H1 (cell line): ENCODE data around the gene LRG1. TPM values are rescaled to one million over a fixed set of nuclear protein-coding genes. Genes with fewer than 3 reads are reported as not detected.

Experiments used
- CTCF ChIA-PET: fragments of 300-600 bp; sonication (Branson Sonifier 250); formaldehyde crosslinking; loops from one replicate; lab custom pipeline; 2021; ENCODE audit not compliant: partially characterized antibody; lab: Charles Lee
- POLR2A ChIA-PET: fragments of 300-600 bp; sonication (Branson Sonifier 250); formaldehyde crosslinking; loops from one replicate; lab custom pipeline; 2021; ENCODE audit warnings: inconsistent platforms; ENCODE audit not compliant: partially characterized antibody; lab: Charles Lee
- DNase-seq, 2 experiments: peaks; one replicate each; pipeline versions ENCODE4 v3.0.0 to v3.0.0-alpha.2; 2010 to 2022; ENCODE audit warnings: low spot score in 2 of 2, low read depth in 1 of 2, mixed read lengths in 1 of 2
- FAIRE-seq: peaks from 2 replicates; lab custom pipeline; 2011; peaks lifted over from hg19 to GRCh38; lab: Jason Lieb, UNC
- H2AFZ ChIP-seq: 2 replicates; pipeline ENCODE4 v1.8.1; 2012; ENCODE audit warnings: low read length, inconsistent platforms
- H2AK5ac ChIP-seq: 2 replicates; pipeline ENCODE4 v1.6.1; 2013; ENCODE audit warnings: low read depth, low read length
- H2BK120ac ChIP-seq: replicated peaks from 2 replicates; pipeline ENCODE3; 2013; ENCODE audit warnings: low read depth, low read length, inconsistent platforms
- H2BK12ac ChIP-seq: 2 replicates; pipeline ENCODE4 v1.6.1; 2013; ENCODE audit warnings: low read depth, low read length
- H2BK15ac ChIP-seq: 2 replicates; pipeline ENCODE4 v1.6.1; 2013; ENCODE audit warnings: low read length
- H2BK20ac ChIP-seq: 2 replicates; pipeline ENCODE4 v1.6.1; 2013; ENCODE audit warnings: low read length
- H2BK5ac ChIP-seq: 2 replicates; pipeline ENCODE4 v1.6.1; 2013; ENCODE audit warnings: low read depth, low read length
- H3K14ac ChIP-seq: 2 replicates; pipeline ENCODE4 v1.6.1; 2013; ENCODE audit warnings: inconsistent platforms; ENCODE audit not compliant: insufficient read length
- H3K18ac ChIP-seq: 2 replicates; pipeline ENCODE4 v1.6.1; 2013; ENCODE audit warnings: low read length; ENCODE audit errors: extremely low read depth
- H3K23ac ChIP-seq: 2 replicates; pipeline ENCODE4 v1.6.1; 2013; ENCODE audit warnings: inconsistent platforms; ENCODE audit not compliant: insufficient read length
- H3K23me2 ChIP-seq: 2 replicates; pipeline ENCODE4 v1.6.1; 2013; ENCODE audit warnings: low read depth, low read length
- H3K27ac ChIP-seq: 2 replicates; pipeline ENCODE4 v1.6.1; 2011; ENCODE audit warnings: low read depth, low read length, inconsistent platforms
- H3K27me3 ChIP-seq, 4 experiments: replicated peaks in 1 of 4; 1 replicate in 1 of 4; 2 replicates in 3 of 4; pipeline versions ENCODE4 v1.6.1 to v1.8.1; 2011 to 2013; ENCODE audit warnings: low read length in 3 of 4, mild to moderate bottlenecking in 3 of 4, inconsistent platforms in 2 of 4, mixed read lengths in 2 of 4, moderate library complexity in 1 of 4; ENCODE audit not compliant: control insufficient read depth in 3 of 4, insufficient read depth in 3 of 4; ENCODE audit errors: extremely low read depth in 1 of 4
- H3K36me3 ChIP-seq, 4 experiments: 2 replicates each; pipeline versions ENCODE4 v1.6.1 to v1.8.1; 2011 to 2013; ENCODE audit warnings: mild to moderate bottlenecking in 4 of 4, low read length in 3 of 4, moderate library complexity in 2 of 4, control low read depth in 1 of 4, inconsistent platforms in 1 of 4; ENCODE audit not compliant: insufficient read depth in 4 of 4, control insufficient read depth in 2 of 4
- H3K4ac ChIP-seq: replicated peaks from 2 replicates; pipeline ENCODE3; 2013; ENCODE audit warnings: low read length, low read depth, mixed read lengths, inconsistent platforms; ENCODE audit not compliant: insufficient read length
- H3K4me1 ChIP-seq, 4 experiments: replicated peaks in 1 of 4; 1 replicate in 1 of 4; 2 replicates in 3 of 4; pipeline versions ENCODE4 v1.6.1 to v1.8.1; 2011 to 2013; ENCODE audit warnings: low read length in 3 of 4, inconsistent platforms in 2 of 4, mixed read lengths in 1 of 4; ENCODE audit not compliant: insufficient read depth in 4 of 4, control insufficient read depth in 3 of 4
- H3K4me2 ChIP-seq, 2 experiments: 2 replicates each; pipeline versions ENCODE4 v1.6.1 to v1.8.1; 2011 to 2013; ENCODE audit warnings: low read depth in 2 of 2, low read length in 2 of 2, control low read depth in 1 of 2, inconsistent platforms in 1 of 2, mild to moderate bottlenecking in 1 of 2; ENCODE audit not compliant: insufficient read depth in 1 of 2
- H3K4me3 ChIP-seq, 4 experiments: fragments of 200-600, 300-600 bp in 1 of 4; sonication (generic), shearing (Covaris generic), sonication (Bioruptor Twin) in 1 of 4; 2 replicates each; pipeline versions ENCODE4 v1.5.1 to v1.8.1; 2011 to 2016; ENCODE audit warnings: low read length in 4 of 4, low read depth in 3 of 4, control low read depth in 2 of 4, inconsistent platforms in 2 of 4, mild to moderate bottlenecking in 2 of 4, mixed read lengths in 1 of 4, moderate library complexity in 1 of 4; ENCODE audit not compliant: insufficient read depth in 2 of 4; ENCODE audit errors: extremely low read depth in 1 of 4
- H3K56ac ChIP-seq: replicated peaks from 2 replicates; pipeline ENCODE3; 2013; ENCODE audit warnings: low read depth, mild to moderate bottlenecking, mixed read lengths, low read length, inconsistent platforms; ENCODE audit not compliant: insufficient read length
- H3K79me1 ChIP-seq: 2 replicates; pipeline ENCODE4 v1.6.1; 2013; ENCODE audit warnings: low read depth, low read length, control low read depth
- H3K79me2 ChIP-seq, 2 experiments: 2 replicates each; pipeline versions ENCODE4 v1.6.1 to v1.8.1; 2012 to 2013; ENCODE audit warnings: low read length in 2 of 2, mild to moderate bottlenecking in 2 of 2, inconsistent platforms in 1 of 2; ENCODE audit not compliant: insufficient read depth in 2 of 2, control insufficient read depth in 1 of 2
- H3K9ac ChIP-seq, 4 experiments: replicated peaks in 1 of 4; 1 replicate in 1 of 4; 2 replicates in 3 of 4; pipeline versions ENCODE4 v1.6.1 to v1.8.1; 2011 to 2013; ENCODE audit warnings: low read depth in 3 of 4, low read length in 3 of 4, control low read depth in 2 of 4, mild to moderate bottlenecking in 2 of 4, moderate library complexity in 2 of 4, inconsistent platforms in 1 of 4; ENCODE audit errors: extremely low read depth in 1 of 4
- H3K9me3 ChIP-seq, 2 experiments: 2 replicates each; pipeline versions ENCODE4 v1.6.1 to v1.8.1; 2012 to 2013; ENCODE audit warnings: mild to moderate bottlenecking in 2 of 2, moderate library complexity in 2 of 2, control low read depth in 1 of 2, inconsistent platforms in 1 of 2, low read depth in 1 of 2, low read length in 1 of 2, mixed read lengths in 1 of 2; ENCODE audit not compliant: insufficient read depth in 2 of 2
- H4K20me1 ChIP-seq, 2 experiments: replicated peaks in 1 of 2; 2 replicates each; pipeline versions ENCODE3 to v1.8.1; 2011 to 2013; ENCODE audit warnings: inconsistent platforms in 2 of 2, low read length in 2 of 2, mild to moderate bottlenecking in 1 of 2; ENCODE audit not compliant: insufficient read depth in 2 of 2, control insufficient read depth in 1 of 2
- H4K5ac ChIP-seq: 2 replicates; pipeline ENCODE4 v1.6.1; 2013; ENCODE audit warnings: low read length, low read depth, mixed read lengths, inconsistent platforms; ENCODE audit not compliant: insufficient read length
- H4K8ac ChIP-seq: 2 replicates; pipeline ENCODE4 v1.8.0; 2013; ENCODE audit warnings: mild to moderate bottlenecking, moderate library complexity, low read length, inconsistent platforms; ENCODE audit not compliant: insufficient read depth; ENCODE audit errors: extremely low read depth
- H4K91ac ChIP-seq: replicated peaks from 2 replicates; pipeline ENCODE3; 2013; ENCODE audit warnings: low read length, mixed read lengths, inconsistent platforms; ENCODE audit not compliant: insufficient read length
- NANOG ChIP-seq: IDR thresholded peaks from 2 replicates; pipeline ENCODE4 v1.6.1; 2011; ENCODE audit warnings: low read length, low read depth, mild to moderate bottlenecking, inconsistent platforms; ENCODE audit not compliant: insufficient read depth, poor library complexity, severe bottlenecking
- RBBP5 ChIP-seq: IDR thresholded peaks from 2 replicates; pipeline ENCODE4 v1.7.1; 2012; ENCODE audit warnings: low read depth, mild to moderate bottlenecking, inconsistent platforms, low read length, moderate library complexity, borderline replicate concordance
- USF2 ChIP-seq: IDR thresholded peaks from 2 replicates; pipeline ENCODE4 v1.6.1; 2011; ENCODE audit warnings: low read length, improper control_type of control experiment
- WGBS, 2 experiments: shearing (Covaris generic) in 1 of 2; methylation state at CpG; one replicate each; pipeline versions ENCODE4 v1.1.6 to v1.1.7; 2013 to 2015; ENCODE audit warnings: low lambda C conversion rate in 2 of 2, mixed read lengths in 2 of 2, inconsistent platforms in 1 of 2, low coverage in 1 of 2, missing lambda C conversion rate in 1 of 2; ENCODE audit not compliant: insufficient replicate concordance in 2 of 2, insufficient coverage in 1 of 2, insufficient read length in 1 of 2; ENCODE audit errors: extremely low coverage in 1 of 2, missing lambda C conversion rate in 1 of 2; 5-methylcytosine and 5-hydroxymethylcytosine counted together
- polyA plus RNA-seq, 7 experiments: library from polyadenylated mRNA; depleted of rRNA in 3 of 7; stranded (reverse) in 5 of 7; unstranded in 2 of 7; fragments of >200 nt in 5 of 7; fragments of 200-250 nt in 2 of 7; gene quantifications; 1 replicate in 5 of 7; 2 replicates in 1 of 7; 4 replicates in 1 of 7; pipeline versions ENCODE4 v1.2.1 to v1.2.3, GENCODE V29; 2011 to 2013; ENCODE audit warnings: missing spikeins in 2 of 7, mixed read lengths in 2 of 7
- total RNA-seq: library from RNA; stranded (reverse); fragmentation: NEBNext Ultra II Directional; extraction: Animal tissue kit (Norgen Biotek cat#: 25700); gene quantifications from 2 replicates; pipeline ENCODE4 v1.2.1, GENCODE V29; 2021

LRG1 gene
- total and polyA plus RNA-seq, 2 of the 8 experiments (the other 6 are each of a cell fraction or from before 2014, with no cell fraction given) = 0.48 to 0.79 TPM

GRCh38 chr19:4494691-4495064 lies 45.2 kb downstream of the LRG1 start:
- TF ChIP-seq USF2 (no peak), RBBP5 (no peak), NANOG (no peak)
- TF ChIP-seq, all 59 proteins: peak for 0
- Histone ChIP-seq H3K9me3 (no peaks in the 10 kb centered on the region), H3K4me3 (no peak overlapping the region), H2AFZ (no peak overlapping the region), H2BK20ac (no peak overlapping the region), H2AK5ac (no peak overlapping the region), H4K8ac (no peak overlapping the region), H2BK5ac (no peak overlapping the region), H2BK15ac (no peak overlapping the region), H3K23ac (no peak overlapping the region), H3K23me2 (peaks cover 10% of the 10 kb centered on the region; the same call in 1 of the 2 replicates), H3K79me1 (peaks cover 6% of the 10 kb centered on the region), H3K56ac (no peak overlapping the region), H4K91ac (no peak overlapping the region), H3K79me2 (0 out of 4 replicates have a peak, but pooled peaks cover 0 to 3% of the 10 kb centered on the region in 2 experiments), H3K27ac (no peak overlapping the region), H3K18ac (no peak overlapping the region), H3K14ac (no peak overlapping the region), H2BK120ac (no peak overlapping the region), H4K5ac (no peak overlapping the region), H3K4ac (no peak overlapping the region), H3K4me2 (no peak overlapping the region), H2BK12ac (no peak overlapping the region), H3K27me3 (no peaks in the 10 kb centered on the region; a peak in 1 of 7 replicates), H3K4me1 (no peaks in the 10 kb centered on the region), H4K20me1 (peaks cover 7 to 17% of the 10 kb centered on the region in 2 experiments), H3K36me3 (peaks cover 14 to 74% (median 55%) of the 10 kb centered on the region in 4 experiments), H3K9ac (no peak overlapping the region)
- 100% methylated on average over 7 of the region's 8 CpGs; no CpG with 5 or more reads in 1 of the 2 experiments for WGBS, 2 experiments
- ChIA-PET CTCF (interaction anchor here (0.6 to 2.7 kb wide), 3 partner anchors 20 to 30 kb away, joined by 3 to 13 read pairs (median 3); no protein-coding TSS in a partner anchor), POLR2A (interaction anchor here (0.6 to 3.8 kb wide), 7 partner anchors 9 to 47 kb away, joined by 3 to 19 read pairs (median 4); no protein-coding TSS in a partner anchor)
- FAIRE-seq (no peak), DNase-seq (no peak)
